Activated T-helper 1 cell treated with Interleukin-2 at 50 U/mL for 16 hours (primary cell): Measurements from ENCODE around the gene PCNX1.
"Not testable (repeated sequence)": the region's sequence is repeated elsewhere in the genome, so short reads cannot be mapped to it uniquely, and the experiment has no call there.

Experiments used
- DNase-seq: peaks from one replicate; pipeline ENCODE4 v3.0.0-alpha.2; 2020; ENCODE audit warnings: low read depth

Gene PCNX1

DNA sequence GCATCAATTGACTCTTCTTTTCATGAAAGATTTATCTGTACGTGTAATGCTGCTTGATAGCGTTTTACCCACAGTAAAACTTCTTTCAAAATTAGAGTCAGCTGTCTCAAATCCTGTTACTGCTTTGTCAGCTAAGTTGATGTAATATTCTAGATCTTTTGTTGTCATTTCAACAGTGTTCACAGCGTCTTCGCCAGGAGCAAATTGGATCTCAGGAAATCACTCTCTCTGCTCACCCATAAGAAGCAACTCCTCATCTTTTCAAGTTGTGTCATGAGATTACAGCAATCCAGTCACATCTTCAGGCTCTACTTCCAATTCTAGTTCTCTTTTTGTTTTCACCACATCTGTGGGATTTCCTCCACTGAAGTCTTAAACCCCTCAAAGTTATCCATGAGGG, 9.5 kb downstream of the PCNX1 start:
- DNase-seq = no peak

DNA sequence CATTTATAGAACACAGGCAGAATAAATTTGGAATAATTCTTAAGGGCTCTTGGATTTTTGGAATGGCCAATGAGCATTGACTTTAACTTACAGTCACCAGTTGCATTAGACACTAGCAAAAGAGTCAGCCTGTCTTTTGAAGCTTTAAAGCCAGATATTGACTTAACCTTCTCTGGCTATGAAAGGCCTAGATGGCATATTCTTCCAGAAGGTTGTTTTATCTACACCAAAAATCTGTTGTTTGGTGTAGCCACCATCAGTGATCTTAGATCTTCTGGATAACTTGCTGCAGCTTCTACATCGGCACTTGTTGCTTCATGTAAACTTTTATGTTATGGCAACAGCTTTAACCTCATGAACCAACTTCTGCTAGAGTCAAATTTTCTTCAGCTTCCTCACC, 10.4 kb downstream of the PCNX1 start:
- no peak for DNase-seq

DNA sequence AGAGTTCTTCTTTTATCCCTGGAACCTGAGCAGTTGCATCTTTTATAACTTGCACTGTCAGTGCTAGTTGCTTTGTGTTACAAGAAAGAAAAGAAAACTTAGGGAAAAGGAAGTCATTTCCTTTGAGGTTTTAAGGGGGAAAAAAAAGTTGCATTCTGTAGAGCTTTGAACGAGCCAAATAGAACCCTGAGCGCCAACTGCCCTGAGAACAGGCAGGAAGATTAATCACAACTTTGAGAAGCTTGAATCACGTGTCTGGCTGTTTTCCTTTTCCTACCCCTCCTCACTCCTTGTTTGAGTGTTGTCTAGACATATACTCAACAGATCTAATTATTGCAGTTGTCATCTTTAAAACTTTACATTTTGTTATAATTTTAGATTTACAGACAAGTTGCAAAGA, 12.5 kb downstream of the PCNX1 start:
- no peak for DNase-seq

DNA sequence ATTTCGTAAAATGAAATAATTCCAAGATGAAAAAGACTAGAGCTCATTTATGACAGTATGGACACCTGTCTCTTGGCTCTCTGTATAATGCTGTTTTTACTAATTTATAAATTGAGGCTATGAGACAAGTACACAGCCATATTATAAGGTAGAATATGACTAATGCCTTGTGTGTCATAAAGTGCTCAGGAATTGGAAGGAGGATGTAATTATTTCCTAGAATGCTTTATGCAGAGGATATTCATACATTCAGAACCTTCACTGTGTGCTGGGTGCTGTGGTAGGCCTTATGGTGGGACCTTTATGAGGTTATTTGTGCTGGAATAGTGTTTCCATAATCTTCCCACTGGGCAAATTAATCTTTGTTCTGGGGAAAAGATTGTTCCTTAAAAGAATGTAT, 13.3 kb downstream of the PCNX1 start:
- DNase-seq = no peak

- no peak for DNase-seq
Observed at GRCh38 chr14:70921669-70922068, 14.4 kb downstream of the PCNX1 start.

- no peak for DNase-seq
Observed at GRCh38 chr14:70924521-70924920, 17.3 kb downstream of the PCNX1 start.

DNA sequence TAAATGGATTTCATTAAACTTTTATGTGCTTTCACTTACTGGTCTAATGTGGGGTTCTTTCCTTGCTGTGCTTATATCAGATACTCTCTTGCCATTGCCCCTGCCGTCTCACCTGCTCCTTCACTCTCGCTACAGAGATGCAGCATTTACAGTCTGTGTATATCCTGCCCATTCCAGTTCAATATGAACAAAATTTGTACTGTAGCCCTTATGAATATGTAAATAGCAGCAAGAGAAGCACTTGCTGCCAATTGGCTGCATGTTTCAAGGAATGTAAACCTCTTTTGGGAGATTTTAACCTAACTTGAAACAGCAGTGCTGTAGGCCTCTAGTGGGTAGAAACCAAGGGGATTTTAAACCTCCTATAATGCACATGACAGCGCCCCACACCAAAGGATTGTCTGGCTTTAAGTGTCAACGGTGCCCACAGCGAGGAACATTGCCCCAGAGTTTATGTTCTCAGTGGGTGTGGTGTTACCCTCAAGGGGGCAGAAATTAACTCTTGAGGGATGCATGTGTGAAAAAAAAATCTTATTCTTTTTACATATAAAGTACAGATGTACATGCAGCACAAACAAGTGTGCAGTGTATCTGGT, 19.1 kb downstream of the PCNX1 start:
- DNase-seq = no peak

GRCh38 chr14:70931008-70931407, 23.7 kb downstream of the PCNX1 start:
- DNase-seq = no peak

GRCh38 chr14:70934084-70934483, 26.8 kb downstream of the PCNX1 start:
- no peak for DNase-seq

GRCh38 chr14:70934502-70935134, 27.4 kb downstream of the PCNX1 start:
- no peak for DNase-seq

- no peak for DNase-seq
Observed at GRCh38 chr14:70935135-70935534, 27.9 kb downstream of the PCNX1 start.

DNA sequence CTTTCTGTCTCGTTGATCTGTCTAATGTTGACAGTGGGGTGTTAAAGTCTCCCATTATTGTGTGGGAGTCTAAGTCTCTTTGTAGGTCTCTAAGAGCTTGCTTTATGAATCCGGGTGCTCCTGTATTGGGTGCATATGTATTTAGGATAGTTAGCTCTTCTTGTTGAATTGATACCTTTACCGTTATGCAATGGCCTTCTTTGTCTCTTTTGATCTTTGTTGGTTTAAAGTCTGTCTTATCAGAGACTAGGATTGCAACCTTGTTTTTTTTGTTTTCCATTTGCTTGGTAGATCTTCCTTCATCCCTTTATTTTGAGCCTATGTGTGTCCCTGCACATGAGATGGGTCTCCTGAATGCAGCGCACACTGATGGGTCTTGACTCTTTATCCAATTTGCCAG, 32.4 kb downstream of the PCNX1 start:
- DNase-seq = not testable (repeated sequence)

- peak; percentile 68 for DNase-seq
Observed at GRCh38 chr14:70941637-70942341, 34.5 kb downstream of the PCNX1 start.

- DNase-seq = no peak
Observed at GRCh38 chr14:70942342-70942706, 35.1 kb downstream of the PCNX1 start.

DNA sequence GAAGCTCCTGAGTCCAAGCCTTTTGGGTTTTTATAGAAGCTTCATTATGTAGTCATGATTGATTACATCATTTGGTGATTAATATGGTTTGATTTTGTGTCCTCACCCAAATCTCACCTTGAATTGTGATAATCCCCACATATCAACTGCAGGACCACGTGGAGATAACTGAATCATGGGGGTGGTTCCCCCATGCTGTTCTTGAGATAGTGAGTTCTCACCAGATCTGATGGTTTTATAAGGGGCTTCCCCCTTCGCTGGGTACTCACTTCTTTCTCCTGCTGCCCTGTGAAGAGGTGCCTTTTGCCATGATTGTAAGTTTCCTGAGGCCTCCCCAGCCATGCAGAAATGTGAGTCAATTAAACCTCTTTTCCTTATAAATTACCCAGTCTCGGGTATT, 35.5 kb downstream of the PCNX1 start:
- DNase-seq = not testable (repeated sequence)

GRCh38 chr14:70943838-70944237, 36.6 kb downstream of the PCNX1 start:
- DNase-seq = no peak

GRCh38 chr14:70947739-70948138, 40.5 kb downstream of the PCNX1 start:
- DNase-seq = no peak

- DNase-seq = no peak
Observed at GRCh38 chr14:70952485-70952884, 45.2 kb downstream of the PCNX1 start.

- no peak for DNase-seq
Observed at GRCh38 chr14:70954068-70954467, 46.8 kb downstream of the PCNX1 start.

GRCh38 chr14:70955543-70956480, 48.6 kb downstream of the PCNX1 start:
- DNase-seq = peak; percentile 23

- no peak for DNase-seq
Observed at GRCh38 chr14:70956511-70956910, 49.3 kb downstream of the PCNX1 start.

DNA sequence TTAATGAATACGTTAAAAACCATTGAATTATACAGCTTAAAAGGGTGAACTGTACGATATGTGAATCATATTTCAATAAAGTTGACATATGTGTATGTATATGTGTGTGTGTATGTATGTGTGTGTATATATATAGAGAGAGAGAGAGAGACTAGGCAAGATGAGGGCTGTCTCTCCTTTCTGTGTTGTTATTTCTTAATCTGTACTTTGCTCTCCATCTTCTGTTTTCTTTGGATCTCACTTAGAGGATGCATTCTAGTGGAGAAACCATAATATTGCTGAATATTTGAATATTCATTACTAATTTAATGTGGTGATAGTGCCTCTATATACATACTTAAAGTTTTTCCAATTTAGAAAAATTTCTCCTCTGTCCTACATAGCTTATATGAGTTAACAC, 50.5 kb downstream of the PCNX1 start:
- DNase-seq = no peak

DNA sequence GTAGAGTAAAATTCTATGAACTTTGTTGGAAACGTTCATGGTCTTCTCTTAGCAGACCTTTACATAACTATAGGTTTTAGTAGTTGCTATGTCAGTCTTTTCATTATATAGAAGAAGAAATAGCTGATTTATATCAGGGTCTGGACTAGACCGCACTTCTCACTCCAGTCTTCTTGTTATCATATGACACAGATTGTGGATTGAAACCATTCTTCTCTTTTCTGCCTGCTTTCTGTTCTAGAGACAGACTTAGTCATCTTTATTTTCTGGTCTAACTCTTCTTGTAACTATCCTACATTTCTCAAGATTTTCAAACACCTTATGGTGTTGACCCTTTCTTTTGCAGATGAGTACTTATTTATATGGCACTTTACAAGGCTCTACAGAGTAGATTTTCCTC, 55.7 kb downstream of the PCNX1 start:
- no peak for DNase-seq
